ENCODE measurements around the gene DNAJB6.

DNAJB6 gene

DNA sequence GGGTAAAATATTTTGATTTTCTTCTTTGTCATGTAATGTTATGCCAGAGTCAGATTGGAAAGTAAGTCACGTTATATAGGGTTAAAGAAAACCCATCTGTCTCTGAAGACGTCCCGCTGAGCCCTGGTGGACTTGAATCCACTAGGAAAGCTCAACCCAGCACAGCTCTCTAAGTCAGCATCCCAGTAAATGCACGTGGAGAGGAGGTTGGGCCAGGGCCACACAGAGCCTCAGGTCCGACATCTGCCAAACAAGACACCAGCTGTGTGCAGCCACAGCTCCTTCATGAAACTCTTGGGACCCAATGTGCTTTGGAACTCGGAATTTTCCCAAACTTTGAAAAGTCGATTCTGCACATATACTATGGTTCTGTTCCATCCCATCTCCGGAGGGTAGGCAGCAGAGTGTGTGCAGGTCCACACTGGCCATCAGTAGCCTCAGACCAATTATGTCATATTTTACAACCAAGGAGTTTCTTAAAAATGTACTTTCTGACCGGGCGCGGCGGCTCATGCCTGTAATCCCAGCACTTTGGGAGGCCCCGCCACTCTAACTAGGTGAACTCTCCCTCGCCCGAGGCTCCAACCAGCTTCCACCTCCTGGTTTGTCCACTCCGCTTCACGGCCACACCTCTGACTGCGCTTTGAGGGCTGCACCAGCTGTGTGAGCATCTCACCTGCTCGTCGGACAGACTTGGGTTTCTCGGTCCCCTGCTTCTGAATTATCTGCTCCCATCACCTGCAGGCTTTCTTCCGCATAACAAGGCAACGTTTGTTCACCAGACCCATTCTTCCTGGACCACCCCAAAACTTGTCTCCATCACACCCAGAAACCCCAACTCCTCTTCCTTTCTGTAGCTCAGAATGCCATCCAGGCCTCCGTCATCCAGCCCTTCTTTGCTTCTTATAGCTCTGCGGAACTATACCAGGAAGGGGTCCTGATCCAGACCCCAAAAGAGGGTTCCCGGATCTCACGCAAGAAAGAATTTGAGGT, 29.7 kb upstream of the DNAJB6 start:
- TF ChIP-seq GATA3 (IDR thresholded peaks at IDR 0.05; ENCODE audit: low read depth, low read length), result no peak
- no peak for TF ChIP-seq GATA2 (IDR thresholded peaks at IDR 0.05; ENCODE audit: low read depth, low read length)

DNA sequence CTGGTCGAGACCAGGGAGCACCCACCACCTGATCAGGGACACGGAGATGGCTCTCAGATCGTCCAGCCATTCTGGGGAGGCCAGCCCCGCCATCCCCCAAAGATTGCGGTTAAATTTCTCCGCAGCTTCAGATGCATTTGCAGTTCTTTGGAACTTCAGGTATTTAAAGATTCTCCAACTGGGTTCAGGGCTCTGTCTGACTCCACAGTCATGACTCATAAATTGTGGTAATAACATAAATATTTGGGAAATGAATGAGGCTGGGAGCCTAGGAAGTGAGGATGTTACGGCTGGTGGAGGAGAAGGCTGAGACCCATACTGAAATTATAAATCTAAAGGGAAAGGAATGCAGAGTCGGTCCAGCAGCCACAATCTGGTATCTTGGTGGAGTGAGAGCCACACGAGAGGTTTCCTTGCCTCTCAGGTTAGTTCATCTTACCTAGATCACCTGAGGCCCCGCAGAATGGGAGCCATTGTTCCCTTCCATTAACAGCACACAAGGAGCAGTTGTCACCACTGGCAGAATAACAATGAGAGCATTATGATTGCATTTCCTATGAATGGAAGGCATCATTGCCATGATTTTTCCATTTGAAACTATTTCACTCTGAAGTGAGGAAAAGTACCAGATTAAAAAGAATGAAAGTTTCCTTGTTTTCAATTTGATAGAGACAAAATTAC, 26.7 kb upstream of the DNAJB6 start:
- TF ChIP-seq GATA2 (IDR thresholded peaks at IDR 0.05; ENCODE audit: low read depth, low read length), result no peak
- TF ChIP-seq GATA3 (IDR thresholded peaks at IDR 0.05; ENCODE audit: low read depth, low read length), result no peak

DNA sequence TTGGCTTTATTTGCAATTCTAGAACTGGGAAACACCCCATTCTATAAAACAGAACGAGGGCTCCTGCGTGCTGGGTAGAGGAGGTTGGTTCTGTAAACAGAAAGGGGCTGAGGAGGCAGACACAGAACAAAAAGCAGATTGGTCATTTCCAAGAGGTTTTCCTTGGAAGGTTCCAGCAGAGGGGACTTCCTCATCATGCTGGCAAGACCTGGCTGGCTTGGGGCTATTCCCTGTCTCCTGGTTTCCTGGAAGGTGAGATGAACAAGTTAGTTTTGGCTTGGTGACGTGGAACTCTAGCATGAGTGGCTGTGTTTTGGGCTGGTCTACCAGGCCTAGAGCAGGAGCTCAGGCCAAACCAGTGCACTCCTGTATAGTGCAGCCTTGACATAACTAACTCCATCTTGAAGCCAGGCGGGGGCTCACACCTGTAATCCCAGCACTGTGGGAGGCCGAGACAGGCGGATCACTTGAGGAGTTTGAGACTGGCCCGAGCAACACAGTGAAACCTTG, 26.1 kb upstream of the DNAJB6 start:
- TF ChIP-seq GATA2 (IDR thresholded peaks at IDR 0.05; ENCODE audit: low read depth, low read length) (no peak), GATA3 (IDR thresholded peaks at IDR 0.05; ENCODE audit: low read depth, low read length) (no peak)

DNA sequence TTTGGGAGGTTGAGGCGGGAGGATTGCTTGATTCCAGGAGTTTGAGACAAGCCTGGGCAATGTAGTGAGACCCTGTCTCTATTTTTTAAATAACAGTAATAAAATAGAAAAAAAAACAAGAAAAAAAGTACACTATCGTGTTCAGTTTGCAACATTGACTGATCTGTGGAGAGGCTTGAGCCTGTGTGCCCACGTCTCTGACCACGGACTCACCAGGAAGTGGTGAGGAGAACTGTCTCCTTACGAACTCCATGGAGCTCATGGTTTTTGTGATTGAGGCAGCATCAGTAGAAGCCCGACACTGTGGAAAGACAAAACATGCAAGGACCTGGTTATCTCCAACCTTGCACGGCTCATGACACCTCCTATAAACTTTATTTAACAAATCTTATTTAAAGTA, 23.9 kb upstream of the DNAJB6 start:
- no peak for TF ChIP-seq GATA3 (IDR thresholded peaks at IDR 0.05; ENCODE audit: low read depth, low read length)
- no peak for TF ChIP-seq GATA2 (IDR thresholded peaks at IDR 0.05; ENCODE audit: low read depth, low read length)

DNA sequence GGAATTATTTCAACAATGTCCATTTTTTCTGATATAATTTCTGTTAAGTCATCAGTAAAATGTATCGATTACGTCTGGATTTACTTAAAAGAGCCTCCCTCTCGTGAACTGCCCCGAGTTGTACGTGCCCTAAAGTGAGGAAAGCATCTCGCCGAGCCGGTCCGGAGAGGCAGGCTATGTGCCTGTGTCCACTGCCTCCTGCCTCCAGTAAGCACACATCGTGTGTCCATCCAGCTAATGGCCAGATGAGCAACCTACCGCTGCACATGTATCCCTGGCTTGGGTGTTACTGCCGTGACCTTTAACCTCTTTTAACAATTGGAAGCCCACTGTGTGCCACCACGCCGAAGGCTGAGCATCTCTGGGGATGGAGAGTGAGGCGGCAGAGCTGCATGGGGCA, 23.2 kb upstream of the DNAJB6 start:
- TF ChIP-seq GATA2 (IDR thresholded peaks at IDR 0.05; ENCODE audit: low read depth, low read length) (no peak), GATA3 (IDR thresholded peaks at IDR 0.05; ENCODE audit: low read depth, low read length) (no peak)

DNA sequence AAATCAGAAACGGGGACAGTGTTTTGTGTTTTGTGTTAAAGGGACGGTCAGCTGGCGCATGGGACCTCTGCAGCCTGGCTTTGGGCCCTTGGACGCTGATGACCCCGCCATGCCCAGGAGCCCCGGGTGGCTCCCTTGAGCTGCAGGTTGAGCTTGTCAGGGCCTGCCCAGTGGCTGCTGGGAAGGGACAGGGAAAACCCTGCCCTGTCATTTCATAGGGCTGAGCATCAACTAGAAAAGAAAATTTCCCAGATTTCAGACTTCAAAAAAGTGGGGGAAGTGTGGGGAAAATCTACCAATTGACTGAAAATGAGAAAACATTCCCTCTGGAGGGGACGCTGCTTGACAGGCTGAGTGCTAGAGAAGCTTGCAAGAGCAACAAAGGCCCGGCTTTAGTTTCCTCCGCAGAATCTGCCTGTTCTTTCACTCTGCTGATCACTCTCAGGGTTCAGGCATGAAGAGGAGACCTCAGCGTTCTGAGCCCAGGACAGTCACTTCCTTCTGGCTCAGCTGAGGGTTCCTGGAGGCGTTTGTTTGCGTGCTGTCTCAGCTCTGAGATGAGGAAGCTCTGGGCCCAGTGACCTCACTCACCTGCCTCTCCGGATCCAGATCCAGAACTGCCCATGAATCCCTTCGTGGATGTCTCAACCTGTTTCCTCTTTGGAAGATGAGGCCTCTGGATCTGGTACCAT, 18.6 kb upstream of the DNAJB6 start:
- TF ChIP-seq GATA2 (IDR thresholded peaks at IDR 0.05; ENCODE audit: low read depth, low read length) (no peak), GATA3 (IDR thresholded peaks at IDR 0.05; ENCODE audit: low read depth, low read length) (no peak)

DNA sequence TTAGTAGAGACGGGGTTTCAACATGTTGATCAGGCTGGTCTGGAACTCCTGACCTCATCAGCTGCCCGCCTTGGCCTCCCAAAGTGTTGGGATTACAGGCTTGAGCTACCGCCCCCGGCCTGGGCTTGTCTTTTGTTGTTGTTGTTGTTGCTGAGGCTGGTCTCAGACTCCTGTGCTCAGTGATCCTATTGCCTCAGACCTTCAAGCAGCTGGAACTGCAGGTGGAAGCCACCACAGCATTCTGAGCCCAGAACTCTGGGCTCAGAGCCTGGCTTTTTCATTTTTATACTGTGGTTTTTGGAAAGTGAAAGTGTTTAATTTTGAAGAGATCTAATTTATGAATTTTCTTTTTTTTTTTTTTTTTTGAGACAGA, 16.2 kb upstream of the DNAJB6 start:
- TF ChIP-seq GATA2 (IDR thresholded peaks at IDR 0.05; ENCODE audit: low read depth, low read length) (no peak), GATA3 (IDR thresholded peaks at IDR 0.05; ENCODE audit: low read depth, low read length) (no peak)

DNA sequence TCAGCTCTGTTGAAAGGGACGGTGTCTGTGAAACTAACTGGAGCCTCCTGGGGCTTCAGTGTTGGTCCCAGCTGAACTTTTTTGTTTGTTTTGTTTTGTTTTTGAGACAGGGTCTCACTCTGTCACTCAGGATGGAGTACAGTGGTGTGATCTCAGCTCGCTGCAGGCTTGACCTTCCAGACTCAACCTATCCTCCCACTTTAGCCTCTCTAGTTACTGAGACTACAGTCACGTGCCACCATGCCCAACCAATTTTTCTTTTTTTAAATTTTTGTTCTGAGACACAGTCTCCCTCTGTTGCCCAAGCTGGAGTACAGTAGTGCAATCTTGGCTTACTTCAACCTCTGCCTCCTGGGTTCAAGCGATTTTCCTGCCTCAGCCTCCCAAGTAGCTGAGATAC, 13.4 kb upstream of the DNAJB6 start:
- TF ChIP-seq GATA3 (IDR thresholded peaks at IDR 0.05; ENCODE audit: low read depth, low read length) (no peak), GATA2 (IDR thresholded peaks at IDR 0.05; ENCODE audit: low read depth, low read length) (no peak)

DNA sequence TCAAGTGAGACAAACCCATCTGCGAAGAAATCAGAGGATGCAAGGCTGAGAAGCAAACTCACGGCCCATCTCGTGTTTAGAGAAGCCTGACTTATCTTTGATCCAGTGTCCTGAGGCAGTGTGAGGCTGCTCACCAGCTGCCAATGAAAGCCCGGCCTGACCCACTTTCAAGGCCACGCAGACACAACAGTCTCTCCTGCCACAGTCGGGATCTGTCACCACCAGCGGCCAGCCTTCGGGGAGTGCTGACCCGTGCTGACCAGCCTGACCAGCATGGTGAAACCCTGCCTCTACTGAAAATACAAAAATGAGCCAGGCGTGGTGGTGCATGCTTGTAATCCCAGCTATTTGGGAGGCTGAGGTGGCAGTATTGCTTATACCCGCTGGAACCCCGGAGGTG, 7.4 kb upstream of the DNAJB6 start:
- TF ChIP-seq GATA2 (IDR thresholded peaks at IDR 0.05; ENCODE audit: low read depth, low read length) (peak; percentile 84), GATA3 (IDR thresholded peaks at IDR 0.05; ENCODE audit: low read depth, low read length) (no peak)

DNA sequence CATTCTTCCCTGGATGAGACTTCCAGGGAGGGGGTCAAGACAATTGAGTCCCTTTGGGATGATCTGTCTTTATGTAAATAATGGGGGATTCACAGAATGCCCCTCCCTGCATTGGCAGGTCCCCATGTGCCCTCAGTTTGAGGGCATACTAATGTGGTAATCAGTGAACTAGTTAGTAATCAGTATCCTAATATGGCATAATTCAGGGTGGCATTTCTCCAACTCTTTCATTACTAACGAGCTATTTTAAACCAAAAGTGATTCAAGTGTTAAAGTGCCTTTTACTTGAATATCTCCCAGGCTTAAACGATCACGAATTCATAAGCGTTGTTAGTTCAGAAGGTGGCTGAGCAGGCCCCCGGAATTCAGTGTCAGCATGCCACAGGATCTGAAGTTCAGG, 1.6 kb upstream of the DNAJB6 start:
- TF ChIP-seq GATA3 (IDR thresholded peaks at IDR 0.05; ENCODE audit: low read depth, low read length), result no peak
- TF ChIP-seq GATA2 (IDR thresholded peaks at IDR 0.05; ENCODE audit: low read depth, low read length), result no peak

DNA sequence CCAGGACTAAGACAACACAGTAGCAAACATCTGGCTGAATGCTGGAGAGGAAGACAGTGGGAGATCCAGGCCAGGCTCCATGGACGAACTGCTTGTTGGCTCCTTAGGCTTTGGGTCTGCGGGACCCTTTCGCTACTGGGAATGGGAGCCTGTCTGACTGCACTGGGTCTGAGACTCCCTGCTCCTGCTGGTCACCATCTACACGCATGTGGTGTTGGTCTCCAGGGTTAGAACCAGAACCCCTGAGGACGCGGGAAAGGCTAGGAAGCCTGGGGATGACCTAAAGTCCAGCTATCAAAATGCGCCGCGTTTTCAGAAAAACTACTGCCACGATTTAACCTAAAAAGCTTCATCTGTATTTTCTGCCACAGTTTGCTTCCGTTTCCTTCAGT, 817 bp upstream of the DNAJB6 start:
- TF ChIP-seq GATA3 (IDR thresholded peaks at IDR 0.05; ENCODE audit: low read depth, low read length) (no peak), GATA2 (IDR thresholded peaks at IDR 0.05; ENCODE audit: low read depth, low read length) (no peak)

DNA sequence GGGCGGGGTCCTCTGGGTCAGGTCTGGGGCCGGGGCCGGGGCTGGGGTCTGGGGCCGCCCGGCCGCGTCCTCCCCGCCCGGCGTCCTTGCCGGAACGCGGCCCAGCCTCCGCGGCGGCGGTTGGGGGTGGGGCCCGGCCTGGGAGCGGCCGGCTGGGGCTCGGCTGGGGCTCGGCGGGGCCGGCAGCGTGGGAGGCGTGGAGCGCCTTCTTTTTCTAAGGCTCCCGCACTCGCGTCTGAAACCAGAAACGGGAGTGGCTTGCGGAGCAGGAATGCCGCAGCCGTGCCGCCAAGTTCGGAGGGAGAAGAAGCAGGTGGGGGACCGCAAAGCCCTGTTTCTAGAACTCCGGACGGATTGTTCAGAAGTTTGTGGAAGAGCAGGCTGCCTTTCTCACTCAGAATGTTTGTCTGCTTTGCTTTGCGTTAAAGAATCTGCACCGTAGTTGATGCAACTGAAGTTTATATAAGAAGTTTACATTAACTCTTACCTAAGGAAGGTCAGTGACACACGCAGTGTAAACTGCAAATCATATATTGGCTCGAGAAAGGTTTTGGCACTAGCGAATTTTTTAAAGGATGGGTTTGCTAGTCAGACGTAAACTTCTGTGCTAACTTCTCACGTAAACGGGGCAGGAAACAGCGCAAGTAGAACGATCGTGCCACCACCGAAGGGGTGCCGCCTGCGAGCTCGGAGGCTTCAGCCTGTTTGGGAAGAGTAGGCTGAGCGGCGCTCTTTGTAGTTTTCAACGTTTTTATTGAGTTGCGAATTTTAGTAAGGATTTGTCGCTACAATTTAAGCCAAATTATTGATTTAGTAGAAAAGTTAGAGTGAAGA, 729 bp downstream of the DNAJB6 start:
- no peak for TF ChIP-seq GATA2 (IDR thresholded peaks at IDR 0.05; ENCODE audit: low read depth, low read length)
- TF ChIP-seq GATA3 (IDR thresholded peaks at IDR 0.05; ENCODE audit: low read depth, low read length), result no peak
